PFSK-1 (cell line): ENCODE results near the gene N4BP3.

ENCODE experiments used
- POLR2AphosphoS5 ChIP-seq: IDR thresholded peaks from 2 replicates; pipeline ENCODE4 v1.6.1; 2012; ENCODE audit warnings: low read depth, mild to moderate bottlenecking, control low read depth, low read length, moderate library complexity
- SIN3A ChIP-seq: IDR thresholded peaks from 2 replicates; pipeline ENCODE4 v1.6.1; 2012; ENCODE audit warnings: mild to moderate bottlenecking, low read length, moderate library complexity, borderline replicate concordance; ENCODE audit not compliant: insufficient read depth
- TF ChIP-seq, protein P1 (sequence below), 2 experiments: IDR thresholded peaks; 2 replicates each; pipeline versions ENCODE4 v1.6.1 to v1.8.0; 2011 to 2012; ENCODE audit warnings: low read depth in 2 of 2, low read length in 2 of 2, control low read depth in 1 of 2, inconsistent platforms in 1 of 2, mild to moderate bottlenecking in 1 of 2, moderate library complexity in 1 of 2; ENCODE audit not compliant: insufficient read depth in 1 of 2

DNA sequence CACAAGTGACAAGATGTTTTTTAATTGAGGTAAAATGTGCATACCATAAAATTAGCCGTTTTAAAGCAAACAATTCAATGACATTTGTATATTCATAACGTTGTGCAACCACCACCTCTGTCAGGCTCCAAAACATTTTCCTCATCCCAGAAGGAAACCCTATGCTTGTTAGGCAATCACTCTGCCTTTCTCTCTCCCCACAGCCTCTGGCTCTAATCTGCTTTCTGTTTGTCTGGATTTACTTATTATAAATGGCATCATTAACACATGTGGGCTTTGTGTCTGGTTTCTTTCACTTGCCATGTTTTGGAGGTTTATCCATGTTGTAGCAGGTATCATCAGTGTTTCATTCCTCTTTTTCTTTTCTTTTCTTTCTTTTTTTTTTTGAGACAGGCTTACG is 1.4 kb upstream of the N4BP3 start:
- TF ChIP-seq, protein P1, sequence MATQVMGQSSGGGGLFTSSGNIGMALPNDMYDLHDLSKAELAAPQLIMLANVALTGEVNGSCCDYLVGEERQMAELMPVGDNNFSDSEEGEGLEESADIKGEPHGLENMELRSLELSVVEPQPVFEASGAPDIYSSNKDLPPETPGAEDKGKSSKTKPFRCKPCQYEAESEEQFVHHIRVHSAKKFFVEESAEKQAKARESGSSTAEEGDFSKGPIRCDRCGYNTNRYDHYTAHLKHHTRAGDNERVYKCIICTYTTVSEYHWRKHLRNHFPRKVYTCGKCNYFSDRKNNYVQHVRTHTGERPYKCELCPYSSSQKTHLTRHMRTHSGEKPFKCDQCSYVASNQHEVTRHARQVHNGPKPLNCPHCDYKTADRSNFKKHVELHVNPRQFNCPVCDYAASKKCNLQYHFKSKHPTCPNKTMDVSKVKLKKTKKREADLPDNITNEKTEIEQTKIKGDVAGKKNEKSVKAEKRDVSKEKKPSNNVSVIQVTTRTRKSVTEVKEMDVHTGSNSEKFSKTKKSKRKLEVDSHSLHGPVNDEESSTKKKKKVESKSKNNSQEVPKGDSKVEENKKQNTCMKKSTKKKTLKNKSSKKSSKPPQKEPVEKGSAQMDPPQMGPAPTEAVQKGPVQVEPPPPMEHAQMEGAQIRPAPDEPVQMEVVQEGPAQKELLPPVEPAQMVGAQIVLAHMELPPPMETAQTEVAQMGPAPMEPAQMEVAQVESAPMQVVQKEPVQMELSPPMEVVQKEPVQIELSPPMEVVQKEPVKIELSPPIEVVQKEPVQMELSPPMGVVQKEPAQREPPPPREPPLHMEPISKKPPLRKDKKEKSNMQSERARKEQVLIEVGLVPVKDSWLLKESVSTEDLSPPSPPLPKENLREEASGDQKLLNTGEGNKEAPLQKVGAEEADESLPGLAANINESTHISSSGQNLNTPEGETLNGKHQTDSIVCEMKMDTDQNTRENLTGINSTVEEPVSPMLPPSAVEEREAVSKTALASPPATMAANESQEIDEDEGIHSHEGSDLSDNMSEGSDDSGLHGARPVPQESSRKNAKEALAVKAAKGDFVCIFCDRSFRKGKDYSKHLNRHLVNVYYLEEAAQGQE (IDR thresholded peaks at IDR 0.05; ENCODE audit: insufficient read depth in 1 of 2, low read depth in 2 of 2, low read length in 2 of 2) = no peak
- TF ChIP-seq POLR2AphosphoS5 (no peak), SIN3A (no peak)
